GM18505 (cell line): ENCODE data around the gene ADAMTS20.
"Not testable (repeated sequence)": the region's sequence is repeated elsewhere in the genome, so short reads cannot be mapped to it uniquely, and the experiment has no call there.

ENCODE experiments used
- ATAC-seq: cut with Tn5 transposase; IDR thresholded peaks from one replicate; pipeline ENCODE4 v1.9.1; 2021; ENCODE audit not compliant: unreplicated experiment
- POLR2A ChIP-seq: IDR thresholded peaks from 4 replicates; pipeline ENCODE4 v1.6.1; 2011; ENCODE audit warnings: borderline replicate concordance; ENCODE audit not compliant: insufficient read depth, insufficient read length; ENCODE audit errors: extremely low read depth

ADAMTS20 gene

DNA sequence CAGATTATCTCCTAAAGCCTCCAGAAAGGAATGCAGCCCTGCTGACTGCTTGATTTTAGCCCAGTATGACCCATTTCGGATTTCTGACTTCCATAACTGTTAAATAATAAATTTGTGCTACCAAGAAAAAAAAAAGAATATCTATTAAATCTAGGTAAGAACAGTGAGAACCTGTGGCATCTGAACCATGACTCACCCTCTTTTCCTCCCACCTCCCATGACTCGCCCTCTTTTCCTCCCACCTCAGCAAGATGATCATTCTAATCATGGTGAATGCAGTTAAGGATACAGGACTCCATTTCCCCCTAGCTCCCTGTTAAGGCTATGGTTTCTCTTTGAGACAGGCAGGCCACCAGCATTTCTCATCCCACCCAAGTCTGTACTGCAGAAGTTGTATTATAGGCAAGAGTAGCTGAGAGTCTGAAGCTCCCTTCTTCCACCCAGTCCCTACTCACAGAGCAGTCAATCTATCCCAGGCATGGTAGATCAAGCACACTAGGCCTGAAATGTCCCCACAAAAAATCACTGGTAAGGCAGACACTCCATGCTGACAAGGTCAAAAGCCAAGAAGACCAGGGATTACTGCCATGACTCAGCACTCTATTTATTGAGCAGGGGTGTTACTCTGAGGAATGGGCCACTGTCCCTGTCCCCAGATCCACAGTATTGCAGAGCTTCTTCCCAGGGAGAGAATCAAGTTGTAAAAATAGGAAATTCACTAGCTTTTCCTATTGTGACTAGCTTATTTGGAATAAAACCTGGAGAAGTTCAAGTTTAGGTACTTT lies 188.9 kb downstream of the ADAMTS20 start:
- no peak for ATAC-seq
- no peak for TF ChIP-seq POLR2A

- no peak for ATAC-seq
- no peak for TF ChIP-seq POLR2A
These were observed 190.8 kb downstream of the ADAMTS20 start for GRCh38 chr12:43361031-43361710.

DNA sequence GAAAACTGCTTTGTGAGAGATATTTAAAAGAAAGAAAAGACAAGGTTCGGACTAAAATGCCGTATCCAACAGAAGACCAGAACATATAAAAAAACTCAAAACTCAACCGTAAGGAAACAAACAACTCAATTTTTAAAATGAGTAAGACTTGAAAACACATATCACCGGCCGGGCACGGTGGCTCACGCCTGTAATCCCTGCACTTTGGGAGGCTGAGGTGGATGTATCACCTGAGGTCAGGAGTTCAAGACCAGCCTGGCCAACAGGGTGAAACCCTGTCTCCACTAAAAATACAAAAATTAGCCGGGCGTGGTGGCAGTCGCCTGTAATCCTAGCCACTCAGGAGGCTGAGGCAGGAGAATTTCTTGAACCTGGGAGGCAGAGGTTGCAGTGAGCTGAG lies 192.0 kb downstream of the ADAMTS20 start:
- ATAC-seq = not testable (repeated sequence)

- TF ChIP-seq POLR2A = no peak
- no peak for ATAC-seq
These were observed 194.9 kb downstream of the ADAMTS20 start for GRCh38 chr12:43357141-43357540.

- no peak for ATAC-seq
- TF ChIP-seq POLR2A = no peak
These were observed 200.0 kb downstream of the ADAMTS20 start for GRCh38 chr12:43352001-43352400.

GRCh38 chr12:43349863-43350262 lies 202.1 kb downstream of the ADAMTS20 start:
- no peak for ATAC-seq

DNA sequence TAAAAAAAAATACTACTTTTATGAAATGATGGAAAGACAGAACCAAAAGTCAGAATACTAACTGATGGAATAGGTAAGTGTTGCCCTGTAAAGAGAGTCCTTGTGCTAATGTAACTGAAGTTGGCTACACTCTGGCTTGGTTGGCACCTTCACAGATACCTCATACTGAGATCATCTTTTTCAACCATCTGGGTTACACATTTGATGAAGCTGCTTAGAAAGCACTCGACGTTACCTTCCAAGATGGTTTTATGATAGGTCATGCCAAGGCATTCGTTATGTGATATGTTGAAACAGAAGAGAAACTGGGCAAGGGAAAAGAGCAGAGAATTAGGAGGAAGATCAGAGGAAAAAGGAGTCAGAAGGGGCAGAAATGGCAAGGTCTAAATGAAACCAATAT lies 203.8 kb downstream of the ADAMTS20 start:
- no peak for TF ChIP-seq POLR2A
- ATAC-seq = no peak

More at GRCh38 chr12:43349863-43350262, 202.1 kb downstream of the ADAMTS20 start:
- no peak for TF ChIP-seq POLR2A

DNA sequence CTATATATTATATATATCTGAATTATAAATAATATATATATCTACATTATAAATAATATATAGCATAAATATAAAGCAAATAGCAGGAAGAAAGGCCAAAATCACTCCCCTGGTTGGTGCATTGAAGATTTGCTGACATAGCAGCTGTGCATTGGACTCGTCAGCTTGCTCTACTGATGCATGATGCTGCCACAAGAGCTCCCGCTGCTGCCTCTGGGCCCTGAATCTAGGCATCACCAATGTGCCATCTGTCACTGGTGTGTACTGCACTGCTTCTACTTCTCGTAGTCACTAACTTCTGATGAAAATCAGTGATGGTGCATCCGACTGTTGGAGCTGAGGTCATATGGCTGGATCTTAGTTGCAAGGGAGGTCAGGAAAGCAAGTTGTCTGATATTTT lies 205.0 kb downstream of the ADAMTS20 start:
- no peak for TF ChIP-seq POLR2A
- ATAC-seq = no peak

DNA sequence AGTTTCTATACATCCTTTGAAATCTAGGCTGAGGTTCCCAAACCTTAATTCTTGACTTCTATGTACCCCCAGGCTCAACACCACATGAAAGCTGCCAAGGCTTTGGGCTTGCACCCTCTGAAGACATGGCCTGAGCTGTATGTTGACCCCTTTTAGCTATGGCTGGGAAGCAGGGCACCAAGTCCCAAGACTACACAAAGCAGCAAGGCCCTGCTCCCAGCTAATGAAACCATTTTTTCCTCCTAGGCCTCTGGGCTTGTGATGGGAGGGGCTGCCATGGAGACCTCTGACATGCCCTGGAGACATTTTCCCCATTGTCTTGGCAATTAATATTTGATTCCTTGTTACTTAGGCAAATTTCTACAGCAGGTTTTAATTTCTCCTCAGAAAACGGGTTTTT lies 207.0 kb downstream of the ADAMTS20 start:
- no peak for ATAC-seq
- TF ChIP-seq POLR2A = no peak

DNA sequence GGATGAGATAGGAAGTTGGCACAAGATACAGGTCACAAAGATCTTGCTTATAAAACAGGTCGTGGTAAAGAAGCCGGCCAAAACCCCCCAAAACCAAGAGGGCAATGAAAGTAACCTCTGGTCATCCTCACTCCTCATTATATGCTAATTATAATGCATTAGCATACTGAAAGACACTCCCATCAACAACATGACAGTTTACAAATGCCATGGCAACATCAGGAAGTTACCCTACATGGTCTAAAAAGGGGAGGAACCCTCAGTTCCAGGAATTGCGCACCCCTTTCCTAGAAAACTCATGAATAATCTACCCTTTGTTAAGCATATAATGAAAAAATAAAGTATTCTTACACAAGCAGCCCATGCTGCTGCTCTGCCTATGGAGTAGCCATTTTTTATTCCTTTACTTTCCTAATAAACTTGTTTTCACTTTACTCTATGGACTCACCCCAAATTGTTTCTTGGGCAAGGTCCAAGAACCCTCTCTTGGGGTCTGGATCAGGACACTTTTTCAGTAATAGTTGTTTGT lies 210.2 kb downstream of the ADAMTS20 start:
- not testable (repeated sequence) for ATAC-seq

- TF ChIP-seq POLR2A = no peak
- peak; percentile 69 for ATAC-seq
These were observed 213.0 kb downstream of the ADAMTS20 start for GRCh38 chr12:43338848-43339526.

GRCh38 chr12:43337571-43338444 lies 214.2 kb downstream of the ADAMTS20 start:
- no peak for TF ChIP-seq POLR2A
- ATAC-seq = peak; percentile 40
